SK-N-SH (cell line): ENCODE data around the gene EPB41L4B. TPM values are rescaled to one million over a fixed set of nuclear protein-coding genes. Genes with fewer than 3 reads are reported as not detected.

Experiments
- CTCF ChIA-PET: fragments of 300-600, 350-600 bp; formaldehyde crosslinking; extraction: SDS; loops from one replicate; lab custom pipeline; 2021; lab: Yijun Ruan, JAX
- POLR2A ChIA-PET: fragments of 350-600 bp; sonication (Branson Sonifier 250); formaldehyde crosslinking; extraction: SDS; loops from one replicate; lab custom pipeline; 2020; ENCODE audit warnings: antibody characterized with exemption, inconsistent platforms; lab: Yijun Ruan, JAX
- DNase-seq: peaks from one replicate; pipeline ENCODE4 v3.0.0; 2012
- H2AFZ ChIP-seq: fragments of 200-600 bp; sonication (generic); 2 replicates; pipeline ENCODE4 v1.8.1; 2016; ENCODE audit warnings: antibody characterized with exemption, mild to moderate bottlenecking, low read depth
- H3F3A ChIP-seq: fragments of 200-600 bp; sonication (generic); replicated peaks from 2 replicates; pipeline ENCODE3; 2016; ENCODE audit warnings: antibody characterized with exemption, mild to moderate bottlenecking; ENCODE audit not compliant: insufficient read depth
- H3K27ac ChIP-seq, 2 experiments: fragments of 200-500 bp in 1 of 2; fragments of 200-600 bp in 1 of 2; sonication (Bioruptor generic) in 1 of 2; sonication (generic), shearing (Covaris generic) in 1 of 2; 2 replicates each; pipeline versions ENCODE4 v1.5.1 to v1.6.1; 2014 to 2016; ENCODE audit warnings: low read depth in 2 of 2, inconsistent platforms in 1 of 2, low read length in 1 of 2, mild to moderate bottlenecking in 1 of 2, mixed read lengths in 1 of 2
- H3K27me3 ChIP-seq: fragments of 200-600 bp; sonication (generic), shearing (Covaris generic); 2 replicates; pipeline ENCODE4 v1.6.1; 2016; ENCODE audit warnings: mixed run types; ENCODE audit not compliant: insufficient read depth
- H3K36me3 ChIP-seq, 2 experiments: fragments of 200-500 bp in 1 of 2; fragments of 200-600 bp in 1 of 2; sonication (Bioruptor generic) in 1 of 2; sonication (generic) in 1 of 2; replicated peaks in 1 of 2; 2 replicates each; pipeline versions ENCODE3 to v1.5.1; 2014 to 2016; ENCODE audit warnings: low read length in 1 of 2, mild to moderate bottlenecking in 1 of 2; ENCODE audit not compliant: insufficient read depth in 2 of 2, control insufficient read depth in 1 of 2
- H3K4me1 ChIP-seq, 2 experiments: fragments of 200-500 bp in 1 of 2; fragments of 200-600 bp in 1 of 2; sonication (Bioruptor generic) in 1 of 2; sonication (generic), shearing (Covaris generic) in 1 of 2; 2 replicates each; pipeline versions ENCODE4 v1.5.1 to v1.6.1; 2014 to 2016; ENCODE audit warnings: low read depth in 1 of 2, low read length in 1 of 2, mixed run types in 1 of 2; ENCODE audit not compliant: insufficient read depth in 2 of 2, control insufficient read depth in 1 of 2
- H3K4me2 ChIP-seq: fragments of 200-600 bp; sonication (generic), shearing (Covaris generic); 2 replicates; pipeline ENCODE4 v1.6.1; 2017; ENCODE audit warnings: mixed run types
- H3K4me3 ChIP-seq, 2 experiments: fragments of 200-500 bp in 1 of 2; fragments of 200-600 bp in 1 of 2; sonication (Bioruptor generic) in 1 of 2; sonication (generic), shearing (Covaris generic) in 1 of 2; 2 replicates each; pipeline versions ENCODE4 v1.5.1 to v1.8.1; 2014 to 2016; ENCODE audit warnings: low read depth in 2 of 2, inconsistent platforms in 1 of 2, low read length in 1 of 2, mild to moderate bottlenecking in 1 of 2, mixed read lengths in 1 of 2, moderate library complexity in 1 of 2
- H3K79me2 ChIP-seq: fragments of 200-600 bp; sonication (generic); 2 replicates; pipeline ENCODE4 v1.8.1; 2017; ENCODE audit warnings: mild to moderate bottlenecking; ENCODE audit not compliant: insufficient read depth
- H3K9ac ChIP-seq: fragments of 200-600 bp; sonication (generic); 2 replicates; pipeline ENCODE4 v1.6.1; 2017; ENCODE audit warnings: mixed run types
- H3K9me2 ChIP-seq: fragments of 200-600 bp; sonication (generic); 2 replicates; pipeline ENCODE4 v1.6.1; 2017; ENCODE audit warnings: mixed run types
- H3K9me3 ChIP-seq: fragments of 200-600 bp; sonication (generic); 2 replicates; pipeline ENCODE4 v1.6.1; 2017; ENCODE audit warnings: mixed run types, mild to moderate bottlenecking, moderate library complexity
- H4K20me1 ChIP-seq: fragments of 200-600 bp; sonication (generic); 2 replicates; pipeline ENCODE4 v1.6.1; 2017; ENCODE audit warnings: mild to moderate bottlenecking, mixed run types; ENCODE audit not compliant: insufficient read depth
- EZH2phosphoT487 ChIP-seq: fragments of 200-600 bp; sonication (generic); IDR thresholded peaks from 2 replicates; pipeline ENCODE4 v1.6.1; 2017; ENCODE audit warnings: low read depth, mixed run types, mild to moderate bottlenecking, antibody characterized with exemption, moderate library complexity, borderline replicate concordance
- FOSL2 ChIP-seq: IDR thresholded peaks from 2 replicates; pipeline ENCODE4 v1.4.0; 2012; ENCODE audit warnings: low read depth, mild to moderate bottlenecking, moderate library complexity, borderline replicate concordance
- FOXM1 ChIP-seq: IDR thresholded peaks from 2 replicates; pipeline ENCODE4 v1.4.0; 2012; ENCODE audit warnings: low read depth, mild to moderate bottlenecking
- GATA2 ChIP-seq: sonication (generic); formaldehyde crosslinking; IDR thresholded peaks from 2 replicates; pipeline ENCODE4 v1.5.0; 2020; ENCODE audit warnings: mild to moderate bottlenecking, missing genetic modification reagents
- IRF3 ChIP-seq: fragments of 150-350 bp; IDR thresholded peaks from 2 replicates; pipeline ENCODE4 v1.6.1; 2016; ENCODE audit warnings: mild to moderate bottlenecking, low read depth, low read length
- JUND ChIP-seq: IDR thresholded peaks from 2 replicates; pipeline ENCODE4 v1.4.0; 2012
- NFIC ChIP-seq: IDR thresholded peaks from 2 replicates; pipeline ENCODE4 v1.4.0; 2012; ENCODE audit warnings: borderline replicate concordance
- NRF1 ChIP-seq: IDR thresholded peaks from 2 replicates; pipeline ENCODE4 v1.6.1; 2012; ENCODE audit warnings: low read depth, mild to moderate bottlenecking, low read length
- POLR2AphosphoS5 ChIP-seq: IDR thresholded peaks from 2 replicates; pipeline ENCODE4 v1.6.1; 2012; ENCODE audit warnings: low read depth, low read length
- RCOR1 ChIP-seq: fragments of 150-350 bp; IDR thresholded peaks from 2 replicates; pipeline ENCODE4 v1.6.1; 2017; ENCODE audit warnings: antibody characterized with exemption, low read length
- RXRA ChIP-seq: IDR thresholded peaks from 2 replicates; pipeline ENCODE4 v1.4.0; 2012; ENCODE audit warnings: low read depth, mild to moderate bottlenecking, borderline replicate concordance
- SMC3 ChIP-seq: IDR thresholded peaks from 2 replicates; pipeline ENCODE4 v1.6.1; 2012; ENCODE audit warnings: low read depth, low read length, improper control_type of control experiment
- TCF12 ChIP-seq: IDR thresholded peaks from 2 replicates; pipeline ENCODE4 v1.4.0; 2012
- USF1 ChIP-seq: IDR thresholded peaks from 2 replicates; pipeline ENCODE4 v1.4.0; 2012; ENCODE audit warnings: low read depth, borderline replicate concordance
- USF2 ChIP-seq: fragments of 150-350 bp; IDR thresholded peaks from 2 replicates; pipeline ENCODE4 v1.6.1; 2017; ENCODE audit warnings: antibody characterized with exemption, low read length, low read depth, borderline replicate concordance
- YY1 ChIP-seq: IDR thresholded peaks from 2 replicates; pipeline ENCODE4 v1.4.0; 2012; ENCODE audit warnings: low read depth, mild to moderate bottlenecking
- ZBTB33 ChIP-seq: IDR thresholded peaks from 2 replicates; pipeline ENCODE4 v1.4.0; 2012; ENCODE audit warnings: low read depth, borderline replicate concordance
- WGBS: methylation state at CpG from one replicate; pipeline ENCODE4 v1.1.6; 2017; ENCODE audit warnings: low lambda C conversion rate; 5-methylcytosine and 5-hydroxymethylcytosine counted together
- polyA plus RNA-seq, 3 experiments: library from polyadenylated mRNA; depleted of rRNA; stranded (reverse); fragments of >200 nt; gene quantifications; 2 replicates each; pipeline ENCODE4 v1.2.3, GENCODE V29; 2012

The EPB41L4B gene
- polyA plus RNA-seq, 1 of the 3 experiments (the other 2 are of a cell fraction), result 0.59 TPM

- Histone ChIP-seq H3K36me3 (no peaks in the 10 kb centered on the region), H3K27ac (no peak overlapping the region), H3K4me1 (peaks cover 0 to 16% of the 10 kb centered on the region in 2 experiments; a peak in 2 of 4 replicates), H3K9me3 (peaks cover 4% of the 10 kb centered on the region; the same call in 1 of the 2 replicates), H3K4me2 (no peak overlapping the region), H3K27me3 (no peaks in the 10 kb centered on the region), H3F3A (no peaks in the 10 kb centered on the region), H3K79me2 (no peaks in the 10 kb centered on the region), H2AFZ (no peak overlapping the region), H4K20me1 (no peaks in the 10 kb centered on the region), H3K9ac (no peak overlapping the region), H3K9me2 (no peaks in the 10 kb centered on the region), H3K4me3 (no peak overlapping the region)
- CTCF ChIA-PET, result interaction anchor here (0.9 to 1.8 kb wide), 4 partner anchors 13 to 54 kb away, joined by 3 to 6 read pairs (median 4); no protein-coding TSS in a partner anchor
- 39% methylated on average over 13 of the region's 13 CpGs for WGBS
- TF ChIP-seq NFIC, result 0 out of 2 replicates have a peak, but pooled peaks have one; percentile 6
- TF ChIP-seq NRF1, result no peak
- TF ChIP-seq USF2, result no peak
- TF ChIP-seq RCOR1, result no peak
- peak; percentile 64 for DNase-seq
- POLR2A ChIA-PET, result no interaction called here
Observed at GRCh38 chr9:109264877-109265587, 55.8 kb downstream of the EPB41L4B start.

GRCh38 chr9:109263358-109263757, 57.5 kb downstream of the EPB41L4B start:
- peaks cover 0 to 11% of the 10 kb centered on the region in 2 experiments; a peak in 1 of 4 replicates for H3K4me1 ChIP-seq
- WGBS, result 79% methylated on average over 3 of the region's 3 CpGs
- TF ChIP-seq JUND (no peak), NFIC (no peak), SMC3 (no peak), GATA2 (CRISPR knock-in tag) (no peak), IRF3 (no peak), ZBTB33 (no peak), POLR2AphosphoS5 (no peak), FOXM1 (no peak), USF1 (no peak), NRF1 (no peak), EZH2phosphoT487 (no peak), YY1 (no peak), TCF12 (no peak), FOSL2 (no peak), RXRA (no peak)
- TF ChIP-seq, all 33 proteins: peak for 0
- Histone ChIP-seq H3K36me3 (no peaks in the 10 kb centered on the region), H3K4me3 (no peak overlapping the region), H2AFZ (no peak overlapping the region), H3K4me2 (no peak overlapping the region), H3K79me2 (no peaks in the 10 kb centered on the region), H3F3A (no peaks in the 10 kb centered on the region), H3K27ac (no peak overlapping the region), H3K9ac (no peak overlapping the region), H4K20me1 (no peaks in the 10 kb centered on the region), H3K27me3 (no peaks in the 10 kb centered on the region), H3K9me2 (no peaks in the 10 kb centered on the region), H3K9me3 (peaks cover 4% of the 10 kb centered on the region; the same call in 1 of the 2 replicates)
- ChIA-PET CTCF (no interaction called here), POLR2A (no interaction called here)
- no peak for DNase-seq
